Activated CD4-positive, alpha-beta T cell treated with anti-CD3 and anti-CD28 coated beads, Interleukin-2, Interleukin-6, amounts not matched to agents 100 ng/mL and 50 ng/mL, durations not matched to agents 16 hours and 8 hours (primary cell): ENCODE results near the gene SERPINA9.
"Not testable (repeated sequence)": the region's sequence is repeated elsewhere in the genome, so short reads cannot be mapped to it uniquely, and the experiment has no call there.

Experiments
- DNase-seq: peaks from one replicate; pipeline ENCODE4 v3.0.0-alpha.2; 2020

SERPINA9 gene

GRCh38 chr14:94421316-94421715 lies 54.7 kb downstream of the SERPINA9 start:
- no peak for DNase-seq

- not testable (repeated sequence) for DNase-seq
These were observed 58.3 kb downstream of the SERPINA9 start for GRCh38 chr14:94417497-94418205.
